Adrenal gland (tissue), 5 donors: ENCODE measurements around the gene DEFB124.

ENCODE experiments used
- CTCF ChIP-seq, 6 experiments: fragments of 450-650 bp in 4 of 6; fragments of 200-600 bp in 2 of 6; sonication (generic) in 1 of 6; IDR thresholded peaks; 1 replicate in 5 of 6; 2 replicates in 1 of 6; pipeline versions ENCODE4 v1.5.1 to v1.8.0; 2016 to 2021; ENCODE audit warnings: antibody characterized with exemption in 6 of 6, mild to moderate bottlenecking in 2 of 6, moderate library complexity in 1 of 6
- POLR2A ChIP-seq, 2 donors: fragments of 450-650 bp; IDR thresholded peaks; one replicate each; pipeline ENCODE4 v1.6.1; 2017; ENCODE audit warnings: antibody characterized with exemption in 2 of 2, mild to moderate bottlenecking in 2 of 2, moderate library complexity in 1 of 2
- donor health status: DM: no; HTN: no; CAD: no.

- TF ChIP-seq CTCF (IDR thresholded peaks at IDR 0.05) (no peak), POLR2A (IDR thresholded peaks at IDR 0.05) (no peak)
Measured at GRCh38 chr20:31473331-31474096, 1.4 kb downstream of the DEFB124 start.
